Kidney epithelial cell (primary cell): ENCODE data around the gene RPAP2. TPM values are rescaled to one million over a fixed set of nuclear protein-coding genes. Genes with fewer than 3 reads are reported as not detected.
"Not testable (repeated sequence)": the region's sequence is repeated elsewhere in the genome, so short reads cannot be mapped to it uniquely, and the experiment has no call there.

ENCODE experiments used
- DNase-seq: peaks from one replicate; pipeline ENCODE4 v3.0.0-alpha.2; 2010; ENCODE audit warnings: low read depth
- H3K27me3 ChIP-seq: 2 replicates; pipeline ENCODE4 v1.6.0; 2011; ENCODE audit warnings: low read length; ENCODE audit not compliant: control insufficient read depth, insufficient read depth
- H3K36me3 ChIP-seq: 2 replicates; pipeline ENCODE4 v1.5.1; 2011; ENCODE audit warnings: low read length; ENCODE audit not compliant: control insufficient read depth, insufficient read depth
- H3K4me3 ChIP-seq: 2 replicates; pipeline ENCODE4 v1.5.1; 2011; ENCODE audit warnings: low read depth, mild to moderate bottlenecking, control low read depth, low read length
- CTCF ChIP-seq: IDR thresholded peaks from 2 replicates; pipeline ENCODE4 v1.5.1; 2011; ENCODE audit warnings: mild to moderate bottlenecking, moderate library complexity, low read length, control low read depth, inconsistent platforms; ENCODE audit not compliant: insufficient read depth, poor library complexity, severe bottlenecking
- total RNA-seq: library from RNA; depleted of rRNA; stranded (reverse); fragments of >200 nt; gene quantifications from 2 replicates; pipeline ENCODE4 v1.2.3, GENCODE V29; 2015

RPAP2 gene
- total RNA-seq, 1 donor from 2014 or later: 18.7 TPM

GRCh38 chr1:92424381-92424780, 125.5 kb downstream of the RPAP2 start:
- no peak for TF ChIP-seq CTCF
- DNase-seq: no peak
- Histone ChIP-seq H3K36me3 (no peaks in the 10 kb centered on the region), H3K27me3 (no peaks in the 10 kb centered on the region), H3K4me3 (no peak overlapping the region)

DNA sequence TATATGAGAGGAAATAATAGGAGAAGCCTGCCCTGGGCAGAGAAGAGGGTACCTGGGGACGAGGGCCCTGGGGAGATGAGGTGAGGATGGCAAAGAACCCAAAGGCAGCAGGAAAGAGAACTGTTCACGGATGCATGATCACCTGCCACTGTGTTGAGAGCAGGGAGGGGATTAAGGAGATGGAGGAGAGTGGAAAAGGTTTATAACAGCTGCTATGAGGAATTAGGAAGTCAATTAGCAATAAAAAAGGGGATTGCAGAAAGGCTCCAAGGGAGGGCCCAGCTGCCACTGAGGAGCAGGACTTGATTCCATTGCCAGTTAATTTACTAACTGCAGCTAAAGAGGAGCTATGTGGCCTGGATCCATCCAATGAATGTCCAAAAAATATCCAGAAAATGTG, 126.8 kb downstream of the RPAP2 start:
- no peak for DNase-seq
- no peak for TF ChIP-seq CTCF
- Histone ChIP-seq H3K4me3 (no peak overlapping the region), H3K27me3 (no peaks in the 10 kb centered on the region), H3K36me3 (no peaks in the 10 kb centered on the region)

GRCh38 chr1:92430030-92430429, 131.2 kb downstream of the RPAP2 start:
- Histone ChIP-seq H3K36me3 (no peaks in the 10 kb centered on the region), H3K4me3 (no peak overlapping the region), H3K27me3 (no peaks in the 10 kb centered on the region)
- no peak for DNase-seq
- no peak for TF ChIP-seq CTCF

- not testable (repeated sequence) for H3K4me3 ChIP-seq, DNase-seq, H3K27me3 ChIP-seq, H3K36me3 ChIP-seq
Measured at GRCh38 chr1:92434572-92434971, 135.7 kb downstream of the RPAP2 start.

DNA sequence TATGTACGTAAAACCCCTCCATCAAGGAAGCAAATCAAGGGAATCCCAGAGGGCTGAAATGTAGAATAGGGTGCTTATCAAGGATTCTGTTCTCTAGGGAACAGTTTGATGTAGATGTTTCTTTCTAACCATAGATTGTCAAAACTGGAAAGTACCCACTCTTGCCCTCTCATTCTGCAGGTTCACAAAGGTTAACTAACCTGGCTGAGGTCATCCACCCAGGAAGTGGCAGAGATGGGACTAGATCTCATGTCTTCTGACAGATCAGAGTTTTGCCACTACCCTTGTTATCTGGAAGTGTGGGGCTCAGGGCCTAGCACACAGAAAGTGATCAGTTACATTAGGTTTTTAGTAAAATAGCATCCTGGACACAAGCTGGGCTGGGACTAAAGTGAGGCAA, 140.4 kb downstream of the RPAP2 start:
- no peak overlapping the region for H3K4me3 ChIP-seq
- no peaks in the 10 kb centered on the region for H3K36me3 ChIP-seq
- no peak for TF ChIP-seq CTCF
- no peaks in the 10 kb centered on the region for H3K27me3 ChIP-seq
- no peak for DNase-seq

DNA sequence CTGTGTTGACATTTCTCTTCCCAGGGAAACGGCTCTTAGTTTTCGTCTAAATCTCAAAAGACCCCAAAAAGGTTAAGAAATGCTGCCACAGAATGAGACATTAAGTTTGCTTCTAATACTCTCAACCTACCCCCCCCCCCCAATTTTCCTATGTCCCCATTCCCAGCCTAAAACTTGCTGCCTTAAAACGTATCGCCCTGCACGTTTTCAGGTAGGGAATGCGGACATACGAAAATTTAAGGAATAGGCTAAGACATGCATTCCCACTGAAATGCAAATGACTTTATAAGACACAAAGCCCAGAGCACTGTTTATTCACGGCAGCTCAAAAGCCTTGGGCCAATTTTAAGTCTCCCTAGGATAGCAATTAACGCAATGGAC, 142.4 kb downstream of the RPAP2 start:
- no peak for TF ChIP-seq CTCF
- no peak overlapping the region for H3K4me3 ChIP-seq
- DNase-seq: no peak

More for the DNA sequence above, 142.4 kb downstream of the RPAP2 start:
- no peaks in the 10 kb centered on the region for H3K27me3 ChIP-seq
- no peaks in the 10 kb centered on the region for H3K36me3 ChIP-seq
